ENCODE data around the gene ADGRD2.

The ADGRD2 gene

DNA sequence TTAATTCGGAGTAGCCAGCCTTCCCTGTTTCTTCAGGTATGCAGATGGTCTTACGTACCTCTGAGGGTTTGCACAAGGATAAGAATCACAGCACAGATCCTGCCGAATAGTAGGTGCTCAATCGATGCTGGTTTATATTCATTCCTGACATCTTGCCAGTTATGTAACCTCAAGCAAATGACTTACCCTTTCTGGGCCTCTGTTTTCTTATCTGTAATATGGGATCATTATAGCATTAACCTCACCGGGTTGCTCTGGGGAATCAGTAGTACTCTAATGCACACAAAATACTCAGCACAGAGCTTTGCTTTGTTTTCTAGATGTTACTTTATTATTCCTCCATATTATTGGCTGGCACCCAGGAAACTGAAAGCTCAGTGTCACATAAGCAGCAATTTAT lies 64.6 kb downstream of the ADGRD2 start:
- Histone ChIP-seq H3K27ac (no peak overlapping the region), H3K4me3 (no peak overlapping the region), H4K20me1 (no peaks in the 10 kb centered on the region), H3K4me2 (no peak overlapping the region), H3K36me3 (no peaks in the 10 kb centered on the region), H3K9me3 (no peaks in the 10 kb centered on the region), H3K9ac (no peak overlapping the region), H3K27me3 (no peaks in the 10 kb centered on the region), H3K4me1 (peaks cover 25% of the 10 kb centered on the region)
- TF ChIP-seq Cebpa-rat (IDR thresholded peaks at IDR 0.05), result no peak

GRCh38 chr9:124517600-124517999 lies 67.3 kb downstream of the ADGRD2 start:
- peaks cover 15% of the 10 kb centered on the region for H3K4me1 ChIP-seq

GRCh38 chr9:124518116-124518515 lies 67.9 kb downstream of the ADGRD2 start:
- Histone ChIP-seq H4K20me1 (no peaks in the 10 kb centered on the region), H3K4me1 (peaks cover 9% of the 10 kb centered on the region), H3K4me3 (no peak overlapping the region), H3K9ac (no peak overlapping the region), H3K27ac (no peak overlapping the region), H3K4me2 (no peak overlapping the region), H3K9me3 (no peaks in the 10 kb centered on the region), H3K36me3 (no peaks in the 10 kb centered on the region), H3K27me3 (no peaks in the 10 kb centered on the region)
- no peak for TF ChIP-seq Cebpa-rat (IDR thresholded peaks at IDR 0.05)

More at GRCh38 chr9:124517600-124517999, 67.3 kb downstream of the ADGRD2 start:
- no peak overlapping the region for H3K4me2 ChIP-seq
- H4K20me1 ChIP-seq, result no peaks in the 10 kb centered on the region
- no peak overlapping the region for H3K4me3 ChIP-seq
- no peaks in the 10 kb centered on the region for H3K9me3 ChIP-seq
- TF ChIP-seq Cebpa-rat (IDR thresholded peaks at IDR 0.05), result no peak
- no peaks in the 10 kb centered on the region for H3K36me3 ChIP-seq
- no peak overlapping the region for H3K27ac ChIP-seq
- H3K9ac ChIP-seq, result no peak overlapping the region
- no peaks in the 10 kb centered on the region for H3K27me3 ChIP-seq

DNA sequence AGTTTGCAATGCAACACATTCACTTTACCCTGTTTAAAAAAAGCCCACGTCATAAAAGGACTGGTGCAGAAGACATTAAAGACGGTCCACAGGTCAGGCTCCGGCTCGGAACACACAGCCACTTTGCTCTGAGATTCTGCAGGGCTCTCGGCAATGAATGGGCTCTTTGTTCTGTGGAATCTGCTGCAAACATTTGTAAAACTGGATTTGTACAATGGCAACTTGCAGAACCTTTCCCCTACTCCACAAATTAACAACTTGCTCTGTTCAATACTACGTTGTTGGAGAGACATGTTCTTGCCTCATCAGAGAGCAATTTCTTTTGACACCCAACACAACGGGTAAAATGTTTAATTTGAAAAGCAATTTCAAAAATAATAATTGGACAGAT lies 70.0 kb downstream of the ADGRD2 start:
- no peaks in the 10 kb centered on the region for H3K4me1 ChIP-seq
- no peak overlapping the region for H3K27ac ChIP-seq
- H4K20me1 ChIP-seq, result no peaks in the 10 kb centered on the region
- no peak for TF ChIP-seq Cebpa-rat (IDR thresholded peaks at IDR 0.05)
- H3K9me3 ChIP-seq, result no peaks in the 10 kb centered on the region
- H3K9ac ChIP-seq, result no peak overlapping the region
- H3K4me3 ChIP-seq, result no peak overlapping the region
- H3K36me3 ChIP-seq, result no peaks in the 10 kb centered on the region
- no peaks in the 10 kb centered on the region for H3K27me3 ChIP-seq
- H3K4me2 ChIP-seq, result no peak overlapping the region

DNA sequence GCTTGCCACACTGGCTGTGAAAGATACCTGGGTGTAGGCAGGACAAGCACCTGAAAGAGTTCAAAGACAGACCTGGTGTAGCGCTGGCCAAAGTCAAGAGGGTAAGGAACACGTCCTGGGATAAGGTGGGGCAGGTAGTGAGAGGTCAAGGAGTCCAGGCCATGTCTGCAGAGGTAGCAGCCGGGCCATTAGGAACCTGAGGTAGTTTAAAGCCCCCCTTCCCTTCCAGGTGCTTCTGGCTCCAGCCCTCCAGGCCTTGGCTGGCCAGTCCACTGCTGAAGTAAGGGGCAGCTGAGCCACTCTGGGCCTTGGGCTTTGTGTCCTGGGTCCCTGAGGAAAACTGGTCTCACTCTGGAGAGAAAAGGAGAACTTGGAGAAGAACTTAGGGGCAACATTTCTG lies 70.9 kb downstream of the ADGRD2 start:
- H3K9me3 ChIP-seq, result no peaks in the 10 kb centered on the region
- H4K20me1 ChIP-seq, result no peaks in the 10 kb centered on the region
- H3K36me3 ChIP-seq, result no peaks in the 10 kb centered on the region
- H3K4me3 ChIP-seq, result no peak overlapping the region
- H3K4me1 ChIP-seq, result no peaks in the 10 kb centered on the region
- no peak overlapping the region for H3K4me2 ChIP-seq
- no peak overlapping the region for H3K9ac ChIP-seq
- no peak overlapping the region for H3K27ac ChIP-seq
- H3K27me3 ChIP-seq, result no peaks in the 10 kb centered on the region
- TF ChIP-seq Cebpa-rat (IDR thresholded peaks at IDR 0.05), result no peak

DNA sequence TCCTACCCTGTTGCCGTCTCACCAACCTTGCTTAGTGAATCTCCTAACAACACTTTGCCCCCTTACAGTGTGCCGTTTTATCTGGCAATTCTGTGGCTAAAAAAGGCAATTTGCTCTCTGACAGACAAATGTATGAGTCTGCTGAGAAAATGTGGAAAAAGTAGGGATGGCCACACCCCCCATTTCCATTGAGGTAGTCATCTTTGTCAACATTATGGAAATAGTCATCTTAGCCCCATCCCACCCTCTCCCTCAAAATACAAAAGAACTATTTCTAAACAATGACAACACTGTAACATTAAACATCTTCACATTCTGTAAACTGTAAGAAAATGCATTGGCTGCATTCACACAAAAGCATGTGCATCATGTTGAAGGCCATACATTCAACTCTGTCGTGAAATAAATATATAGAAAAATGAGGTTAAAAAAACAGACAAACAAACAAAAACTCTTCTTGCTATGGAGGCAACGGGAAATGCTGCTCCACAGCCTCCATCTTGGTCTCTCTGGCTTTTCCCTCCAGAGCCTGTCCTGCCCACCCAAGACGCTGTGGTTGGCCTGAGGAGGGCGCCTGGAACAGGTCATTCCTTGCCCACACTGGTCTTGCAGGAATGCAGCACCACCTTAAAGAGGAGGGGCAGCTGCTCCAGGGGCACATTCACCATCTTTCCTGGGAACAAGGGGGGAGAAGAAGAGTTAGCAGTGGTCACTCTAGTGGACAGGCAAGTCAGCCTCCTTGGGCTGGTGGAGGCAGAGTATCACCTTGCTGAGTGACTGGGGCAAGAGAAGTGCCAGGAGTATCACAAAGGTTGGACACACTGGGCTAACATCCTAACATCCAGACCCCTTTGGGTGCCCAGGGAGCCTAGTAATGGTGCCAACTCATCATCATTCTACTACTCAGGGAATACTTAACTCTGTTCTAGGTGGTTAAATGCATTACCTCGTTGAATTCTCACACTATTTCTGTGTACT lies 72.2 kb downstream of the ADGRD2 start:
- no peak overlapping the region for H3K27ac ChIP-seq
- no peak overlapping the region for H3K4me2 ChIP-seq
- H3K9me3 ChIP-seq, result no peaks in the 10 kb centered on the region
- TF ChIP-seq Cebpa-rat (IDR thresholded peaks at IDR 0.05), result no peak
- no peak overlapping the region for H3K9ac ChIP-seq
- H4K20me1 ChIP-seq, result no peaks in the 10 kb centered on the region
- no peak overlapping the region for H3K4me3 ChIP-seq
- no peaks in the 10 kb centered on the region for H3K27me3 ChIP-seq
- H3K4me1 ChIP-seq, result no peaks in the 10 kb centered on the region
- H3K36me3 ChIP-seq, result no peaks in the 10 kb centered on the region

- Histone ChIP-seq H3K27me3 (no peaks in the 10 kb centered on the region), H3K36me3 (no peaks in the 10 kb centered on the region), H3K9me3 (no peaks in the 10 kb centered on the region), H4K20me1 (no peaks in the 10 kb centered on the region), H3K4me3 (no peak overlapping the region), H3K4me1 (no peaks in the 10 kb centered on the region), H3K4me2 (no peak overlapping the region), H3K27ac (no peak overlapping the region), H3K9ac (no peak overlapping the region)
- TF ChIP-seq Cebpa-rat (IDR thresholded peaks at IDR 0.05), result no peak
Measured at GRCh38 chr9:124526174-124526573, 75.9 kb downstream of the ADGRD2 start.

GRCh38 chr9:124527781-124528180 lies 77.5 kb downstream of the ADGRD2 start:
- Histone ChIP-seq H3K36me3 (no peaks in the 10 kb centered on the region), H3K4me3 (no peak overlapping the region), H3K27me3 (no peaks in the 10 kb centered on the region), H3K9me3 (no peaks in the 10 kb centered on the region), H4K20me1 (no peaks in the 10 kb centered on the region), H3K4me2 (no peak overlapping the region), H3K9ac (no peak overlapping the region), H3K27ac (no peak overlapping the region), H3K4me1 (no peaks in the 10 kb centered on the region)
- TF ChIP-seq Cebpa-rat (IDR thresholded peaks at IDR 0.05), result no peak

Measured in BLaER1 (cell line).